Subcutaneous abdominal adipose tissue (tissue), 5 donors: ENCODE results near the gene ETDB.
"Not testable (repeated sequence)": the region's sequence is repeated elsewhere in the genome, so short reads cannot be mapped to it uniquely, and the experiment has no call there.

Source experiments
- H3K27ac ChIP-seq: one replicate; pipeline ENCODE4 v1.7.0; 2013; ENCODE audit warnings: low read depth, mild to moderate bottlenecking, inconsistent platforms, low read length, moderate library complexity
- H3K27me3 ChIP-seq, 5 donors: one replicate each; pipeline ENCODE4 v1.7.0; 2013; ENCODE audit warnings: low read length in 5 of 5, inconsistent platforms in 1 of 5; ENCODE audit not compliant: control insufficient read depth in 5 of 5, insufficient read depth in 4 of 5
- H3K36me3 ChIP-seq, 5 donors: one replicate each; pipeline ENCODE4 v1.7.0; 2013; ENCODE audit warnings: low read length in 5 of 5; ENCODE audit not compliant: control insufficient read depth in 5 of 5, insufficient read depth in 5 of 5
- H3K4me1 ChIP-seq, 5 donors: one replicate each; pipeline ENCODE4 v1.7.0; 2013; ENCODE audit warnings: low read length in 5 of 5, mild to moderate bottlenecking in 3 of 5, moderate library complexity in 1 of 5; ENCODE audit not compliant: control insufficient read depth in 5 of 5, insufficient read depth in 5 of 5
- H3K4me3 ChIP-seq, 5 donors: one replicate each; pipeline ENCODE4 v1.7.0; 2013; ENCODE audit warnings: low read length in 5 of 5, low read depth in 1 of 5
- H3K9ac ChIP-seq, 5 donors: one replicate each; pipeline ENCODE4 v1.7.0; 2013; ENCODE audit warnings: low read length in 5 of 5, mild to moderate bottlenecking in 4 of 5, moderate library complexity in 3 of 5
- H3K9me3 ChIP-seq, 5 donors: one replicate each; pipeline ENCODE4 v1.7.0; 2013; ENCODE audit warnings: low read length in 5 of 5; ENCODE audit not compliant: control insufficient read depth in 5 of 5
- donor health status: healthy.
- donor health status: healthy.
- donor health status: healthy.
- donor health status: healthy.
- donor health status: healthy.

The ETDB gene

GRCh38 chrX:135099493-135099783 is 20.9 kb downstream of the ETDB start:
- Histone ChIP-seq H3K27ac (no peak overlapping the region), H3K4me3 (peak overlapping the region in 2 of 5 donors; percentile 57 to 77), H3K9ac (no peak overlapping the region), H3K9me3 (no peaks in the 10 kb centered on the region), H3K4me1 (peaks cover 0 to 18% (median 16%) of the 10 kb centered on the region in 5 donors), H3K36me3 (no peaks in the 10 kb centered on the region), H3K27me3 (peaks cover 0 to 14% (median 9%) of the 10 kb centered on the region in 5 donors)

- H3K36me3 ChIP-seq, H3K27ac ChIP-seq, H3K9me3 ChIP-seq: not testable (repeated sequence)
- Histone ChIP-seq H3K27me3 (peaks cover 0 to 23% (median 13%) of the 10 kb centered on the region in 5 donors), H3K4me3 (peak overlapping the region; percentile 52 to 67 (median 60)), H3K4me1 (peaks cover 0 to 18% (median 16%) of the 10 kb centered on the region in 5 donors), H3K9ac (peak overlapping the region in 1 of 5 donors; percentile 62)
Observed at GRCh38 chrX:135097196-135097744, 23.1 kb downstream of the ETDB start.

GRCh38 chrX:135095715-135096114 is 24.6 kb downstream of the ETDB start:
- no peaks in the 10 kb centered on the region for H3K9me3 ChIP-seq
- no peak overlapping the region for H3K27ac ChIP-seq
- H3K9ac ChIP-seq, result no peak overlapping the region
- H3K27me3 ChIP-seq, result peaks cover 0 to 23% (median 13%) of the 10 kb centered on the region in 5 donors
- H3K4me3 ChIP-seq, result no peak overlapping the region
- no peaks in the 10 kb centered on the region for H3K36me3 ChIP-seq
- peaks cover 0 to 18% (median 16%) of the 10 kb centered on the region in 5 donors for H3K4me1 ChIP-seq

GRCh38 chrX:135094726-135095125 is 25.6 kb downstream of the ETDB start:
- no peak overlapping the region for H3K4me3 ChIP-seq
- H3K9me3 ChIP-seq, result no peaks in the 10 kb centered on the region
- H3K4me1 ChIP-seq, result peaks cover 0 to 18% (median 16%) of the 10 kb centered on the region in 5 donors
- no peak overlapping the region for H3K27ac ChIP-seq
- H3K9ac ChIP-seq, result no peak overlapping the region
- H3K27me3 ChIP-seq, result peaks cover 0 to 23% (median 13%) of the 10 kb centered on the region in 5 donors
- no peaks in the 10 kb centered on the region for H3K36me3 ChIP-seq

GRCh38 chrX:135089126-135089525 is 31.2 kb downstream of the ETDB start:
- no peaks in the 10 kb centered on the region for H3K4me1 ChIP-seq
- H3K4me3 ChIP-seq, result no peak overlapping the region
- H3K9ac ChIP-seq, result no peak overlapping the region
- H3K27ac ChIP-seq, result no peak overlapping the region
- no peaks in the 10 kb centered on the region for H3K36me3 ChIP-seq
- H3K27me3 ChIP-seq, result peaks cover 5 to 20% (median 7%) of the 10 kb centered on the region in 5 donors
- H3K9me3 ChIP-seq, result no peaks in the 10 kb centered on the region

- Histone ChIP-seq H3K9me3 (no peaks in the 10 kb centered on the region), H3K36me3 (no peaks in the 10 kb centered on the region), H3K27ac (no peak overlapping the region), H3K4me1 (no peaks in the 10 kb centered on the region), H3K4me3 (no peak overlapping the region), H3K9ac (no peak overlapping the region), H3K27me3 (peaks cover 0 to 14% (median 4%) of the 10 kb centered on the region in 5 donors)
Observed at GRCh38 chrX:135087867-135088266, 32.5 kb downstream of the ETDB start.

GRCh38 chrX:135086197-135086854 is 34.0 kb downstream of the ETDB start:
- Histone ChIP-seq H3K27ac (no peak overlapping the region), H3K27me3 (peaks cover 0 to 14% (median 4%) of the 10 kb centered on the region in 5 donors), H3K9me3 (no peaks in the 10 kb centered on the region), H3K9ac (no peak overlapping the region), H3K4me1 (no peaks in the 10 kb centered on the region), H3K4me3 (no peak overlapping the region), H3K36me3 (no peaks in the 10 kb centered on the region)

GRCh38 chrX:135081693-135082404 is 38.5 kb downstream of the ETDB start:
- Histone ChIP-seq H3K9me3 (no peaks in the 10 kb centered on the region), H3K27me3 (peaks cover 0 to 16% (median 9%) of the 10 kb centered on the region in 5 donors), H3K4me3 (no peak overlapping the region), H3K9ac (no peak overlapping the region), H3K27ac (no peak overlapping the region), H3K36me3 (no peaks in the 10 kb centered on the region), H3K4me1 (no peaks in the 10 kb centered on the region)
